Kidney (tissue), 14 donors: ENCODE results near the gene PNPLA7. TPM values are rescaled to one million over a fixed set of nuclear protein-coding genes. Genes with fewer than 3 reads are reported as not detected.
"Not testable (repeated sequence)": the region's sequence is repeated elsewhere in the genome, so short reads cannot be mapped to it uniquely, and the experiment has no call there.

Experiments used
- DNase-seq, 5 donors: peaks; one replicate each; pipeline ENCODE4 v3.0.0-alpha.2; 2013 to 2020
- FAIRE-seq: peaks from 2 replicates; lab custom pipeline; 2012; peaks lifted over from hg19 to GRCh38; lab: Jason Lieb, UNC
- H3K27ac ChIP-seq, 2 donors: one replicate each; pipeline ENCODE4 v1.7.0; 2013; ENCODE audit warnings: low read depth in 2 of 2, low read length in 2 of 2, inconsistent platforms in 1 of 2
- H3K27me3 ChIP-seq: one replicate; pipeline ENCODE4 v1.7.1; 2013; ENCODE audit warnings: low read length, inconsistent platforms; ENCODE audit not compliant: control insufficient read depth, insufficient read depth
- H3K36me3 ChIP-seq, 3 donors: one replicate each; pipeline versions ENCODE4 v1.7.0 to v1.7.1; 2013; ENCODE audit warnings: low read length in 3 of 3, control low read depth in 1 of 3, inconsistent platforms in 1 of 3; ENCODE audit not compliant: insufficient read depth in 3 of 3, control insufficient read depth in 2 of 3
- H3K4me1 ChIP-seq, 3 donors: one replicate each; pipeline versions ENCODE4 v1.7.0 to v1.7.1; 2013; ENCODE audit warnings: low read length in 3 of 3, inconsistent platforms in 1 of 3, low read depth in 1 of 3; ENCODE audit not compliant: control insufficient read depth in 2 of 3, insufficient read depth in 2 of 3
- H3K4me3 ChIP-seq, 3 donors: one replicate each; pipeline versions ENCODE4 v1.7.0 to v1.8.1; 2013; ENCODE audit warnings: low read length in 3 of 3, control low read depth in 1 of 3, inconsistent platforms in 1 of 3
- H3K9ac ChIP-seq, 3 donors: one replicate each; pipeline versions ENCODE4 v1.7.0 to v1.7.1; 2013; ENCODE audit warnings: low read length in 3 of 3, control low read depth in 1 of 3, inconsistent platforms in 1 of 3
- H3K9me3 ChIP-seq, 3 donors: one replicate each; pipeline versions ENCODE4 v1.7.0 to v1.7.1; 2013; ENCODE audit warnings: low read length in 3 of 3, control low read depth in 1 of 3, inconsistent platforms in 1 of 3; ENCODE audit not compliant: control insufficient read depth in 2 of 3, insufficient read depth in 1 of 3
- intact Hi-C: fragments of 100-400 bp; cut with DNase I; formaldehyde crosslinking; loops from one replicate; pipeline ENCODE4 v1.11.1; 2022
- polyA plus RNA-seq: library from polyadenylated mRNA; stranded (reverse); fragments of 350-450 nt; fragmentation: Illumina TruSeq; extraction: RNeasy Lipid Tissue Mini Kit (QIAGEN cat#74804); gene quantifications from one replicate; pipeline ENCODE4 v1.2.3, GENCODE V29; 2014; ENCODE audit warnings: low read depth, low replicate concordance; ENCODE audit not compliant: insufficient read depth
- total RNA-seq: library from RNA; stranded (reverse); fragmentation: NEBNext Ultra II Directional; extraction: Animal tissue kit (Norgen Biotek cat#: 25700); gene quantifications from one replicate; pipeline ENCODE4 v1.2.1, GENCODE V29; 2021
- TF ChIP-seq, protein P1 (sequence below): IDR thresholded peaks from 3 replicates; pipeline ENCODE4 v1.5.1; 2012; ENCODE audit warnings: mild to moderate bottlenecking, moderate library complexity, borderline replicate concordance; ENCODE audit not compliant: insufficient read depth; ENCODE audit errors: extremely low read depth
- donor health status: control.
- donor health status: control.
- donor health status: control.
- donor health status: control.
- donor health status: control.
- donor health status: DM: yes; HTN: yes; CAD: no.
- donor health status: Normal renal cell carcinoma (clear cell type).

The PNPLA7 gene
- total and polyA plus RNA-seq, 2 donors from 2014 or later = 2.1 to 9.6 TPM

DNA sequence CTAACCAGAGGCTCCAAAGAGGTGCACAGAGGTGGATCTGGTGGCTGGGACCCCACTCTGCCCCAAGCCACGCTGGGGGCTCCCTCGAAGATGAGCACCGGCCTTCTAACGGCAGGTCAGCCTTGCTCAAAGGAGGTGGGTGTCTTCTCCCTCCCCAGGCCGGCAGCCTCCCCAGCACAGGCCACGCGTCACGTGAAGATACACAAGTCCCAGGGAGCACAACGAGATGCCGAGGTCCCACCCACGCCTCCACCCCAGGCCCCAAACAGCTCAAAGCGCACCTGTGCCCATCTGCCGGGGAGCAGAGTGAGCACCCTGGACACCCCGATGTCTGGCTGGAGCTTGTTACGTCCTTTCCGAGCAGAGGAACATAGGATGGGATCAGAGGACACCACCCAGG lies 12.1 kb downstream of the PNPLA7 start:
- no peaks in the 10 kb centered on the region for H3K27me3 ChIP-seq
- H3K36me3 ChIP-seq = no peaks in the 10 kb centered on the region
- intact Hi-C loops = no loop called here
- TF ChIP-seq, protein P1, sequence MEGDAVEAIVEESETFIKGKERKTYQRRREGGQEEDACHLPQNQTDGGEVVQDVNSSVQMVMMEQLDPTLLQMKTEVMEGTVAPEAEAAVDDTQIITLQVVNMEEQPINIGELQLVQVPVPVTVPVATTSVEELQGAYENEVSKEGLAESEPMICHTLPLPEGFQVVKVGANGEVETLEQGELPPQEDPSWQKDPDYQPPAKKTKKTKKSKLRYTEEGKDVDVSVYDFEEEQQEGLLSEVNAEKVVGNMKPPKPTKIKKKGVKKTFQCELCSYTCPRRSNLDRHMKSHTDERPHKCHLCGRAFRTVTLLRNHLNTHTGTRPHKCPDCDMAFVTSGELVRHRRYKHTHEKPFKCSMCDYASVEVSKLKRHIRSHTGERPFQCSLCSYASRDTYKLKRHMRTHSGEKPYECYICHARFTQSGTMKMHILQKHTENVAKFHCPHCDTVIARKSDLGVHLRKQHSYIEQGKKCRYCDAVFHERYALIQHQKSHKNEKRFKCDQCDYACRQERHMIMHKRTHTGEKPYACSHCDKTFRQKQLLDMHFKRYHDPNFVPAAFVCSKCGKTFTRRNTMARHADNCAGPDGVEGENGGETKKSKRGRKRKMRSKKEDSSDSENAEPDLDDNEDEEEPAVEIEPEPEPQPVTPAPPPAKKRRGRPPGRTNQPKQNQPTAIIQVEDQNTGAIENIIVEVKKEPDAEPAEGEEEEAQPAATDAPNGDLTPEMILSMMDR = no peak
- H3K9me3 ChIP-seq = no peaks in the 10 kb centered on the region
- no peak for DNase-seq
- H3K4me1 ChIP-seq = peaks cover 0 to 6% (median 0%) of the 10 kb centered on the region in 3 donors
- no peak overlapping the region for H3K4me3 ChIP-seq
- FAIRE-seq = no peak
- H3K27ac ChIP-seq = no peak overlapping the region
- H3K9ac ChIP-seq = no peak overlapping the region

GRCh38 chr9:137536594-137537131 lies 13.5 kb downstream of the PNPLA7 start:
- FAIRE-seq, H3K4me1 ChIP-seq, H3K27me3 ChIP-seq, H3K9me3 ChIP-seq, H3K27ac ChIP-seq, H3K36me3 ChIP-seq, DNase-seq, intact Hi-C loops, H3K9ac ChIP-seq, H3K4me3 ChIP-seq: not testable (repeated sequence)

GRCh38 chr9:137535120-137535428 lies 15.1 kb downstream of the PNPLA7 start:
- no peak overlapping the region for H3K27ac ChIP-seq
- FAIRE-seq = no peak
- intact Hi-C loops = no loop called here

GRCh38 chr9:137534256-137535119 lies 15.7 kb downstream of the PNPLA7 start:
- peak in 3 of 5 donors; percentile 57 to 89 (median 84) for DNase-seq
- FAIRE-seq = no peak
- Histone ChIP-seq H3K4me1 (peaks cover 0 to 9% (median 0%) of the 10 kb centered on the region in 3 donors), H3K27me3 (no peaks in the 10 kb centered on the region), H3K9ac (no peak overlapping the region), H3K9me3 (no peaks in the 10 kb centered on the region), H3K27ac (no peak overlapping the region), H3K36me3 (no peaks in the 10 kb centered on the region), H3K4me3 (peak overlapping the region in 1 of 3 donors; percentile 4)
- intact Hi-C loops = no loop called here
- TF ChIP-seq, protein P1 = peak; percentile 62

More at GRCh38 chr9:137535120-137535428, 15.1 kb downstream of the PNPLA7 start:
- Histone ChIP-seq H3K9ac (no peak overlapping the region), H3K4me3 (peak overlapping the region in 1 of 3 donors; percentile 4), H3K27me3 (no peaks in the 10 kb centered on the region), H3K9me3 (no peaks in the 10 kb centered on the region), H3K36me3 (no peaks in the 10 kb centered on the region), H3K4me1 (peaks cover 0 to 9% (median 0%) of the 10 kb centered on the region in 3 donors)
- TF ChIP-seq, protein P1 = no peak
- DNase-seq = no peak

GRCh38 chr9:137532891-137533468 lies 17.2 kb downstream of the PNPLA7 start:
- FAIRE-seq, intact Hi-C loops, H3K4me3 ChIP-seq, H3K27me3 ChIP-seq, DNase-seq, H3K36me3 ChIP-seq, H3K4me1 ChIP-seq, H3K9me3 ChIP-seq, H3K27ac ChIP-seq, H3K9ac ChIP-seq: not testable (repeated sequence)
